Hippocampal formation (tissue), 2 donors: Measurements from ENCODE around the gene VTCN1.
"Not testable (repeated sequence)": the region's sequence is repeated elsewhere in the genome, so short reads cannot be mapped to it uniquely, and the experiment has no call there.

Experiments used
- DNase-seq, 2 donors: peaks; one replicate each; lab custom pipeline; 2025; lab: John Stamatoyannopoulos, UW

Gene VTCN1

GRCh38 chr1:117122330-117123025 is 88.2 kb downstream of the VTCN1 start:
- no peak for DNase-seq

- DNase-seq: peak; percentile 97 to 98
Observed at GRCh38 chr1:117121589-117122329, 89.0 kb downstream of the VTCN1 start, which contains the start of gene TRIM45. TRIM45 (minus strand) TSS chr1:117121749; CDS start chr1:117121201, 548 bp downstream.

- peak in 1 of 2 donors; percentile 11 for DNase-seq
Observed at GRCh38 chr1:117120774-117121588, 89.7 kb downstream of the VTCN1 start.

- not testable (repeated sequence) for DNase-seq
Observed at GRCh38 chr1:117119144-117119543, 91.6 kb downstream of the VTCN1 start.

- no peak for DNase-seq
Observed at GRCh38 chr1:117118137-117118536, 92.6 kb downstream of the VTCN1 start.

- DNase-seq: no peak
Observed at GRCh38 chr1:117117697-117118096, 93.0 kb downstream of the VTCN1 start.

- no peak for DNase-seq
Observed at GRCh38 chr1:117116784-117117130, 94.0 kb downstream of the VTCN1 start.

GRCh38 chr1:117116090-117116783 is 94.5 kb downstream of the VTCN1 start:
- DNase-seq: no peak

- DNase-seq: no peak
Observed at GRCh38 chr1:117114877-117115276, 95.8 kb downstream of the VTCN1 start.

GRCh38 chr1:117113199-117113598 is 97.5 kb downstream of the VTCN1 start:
- peak in 1 of 2 donors; percentile 3 for DNase-seq

GRCh38 chr1:117112047-117112717 is 98.5 kb downstream of the VTCN1 start:
- DNase-seq: no peak

GRCh38 chr1:117110774-117111173 is 100.0 kb downstream of the VTCN1 start:
- no peak for DNase-seq

- DNase-seq: no peak
Observed at GRCh38 chr1:117107364-117107763, 103.4 kb downstream of the VTCN1 start.

- no peak for DNase-seq
Observed at GRCh38 chr1:117106478-117106877, 104.2 kb downstream of the VTCN1 start.

GRCh38 chr1:117105722-117106121 is 105.0 kb downstream of the VTCN1 start:
- no peak for DNase-seq

- DNase-seq: no peak
Observed at GRCh38 chr1:117104986-117105385, 105.7 kb downstream of the VTCN1 start.

- DNase-seq: not testable (repeated sequence)
Observed at GRCh38 chr1:117101858-117102257, 108.9 kb downstream of the VTCN1 start.

- no peak for DNase-seq
Observed at GRCh38 chr1:117101334-117101733, 109.4 kb downstream of the VTCN1 start.

- no peak for DNase-seq
Observed at GRCh38 chr1:117098287-117098890, 112.3 kb downstream of the VTCN1 start.

- no peak for DNase-seq
Observed at GRCh38 chr1:117097443-117097842, 113.3 kb downstream of the VTCN1 start.

- no peak for DNase-seq
Observed at GRCh38 chr1:117096951-117097408, 113.7 kb downstream of the VTCN1 start.
